Frontal cortex (tissue), 4 donors: ENCODE data around the gene TCF3. TPM values are rescaled to one million over a fixed set of nuclear protein-coding genes. Genes with fewer than 3 reads are reported as not detected.

Experiments used
- DNase-seq, 2 donors: peaks; one replicate each; pipeline ENCODE4 v3.0.0; 2012; ENCODE audit warnings: low spot score in 2 of 2
- FAIRE-seq: peaks from 2 replicates; lab custom pipeline; 2012; peaks lifted over from hg19 to GRCh38; lab: Jason Lieb, UNC
- small RNA-seq: library from RNA; depleted of rRNA; stranded (forward); fragments of <200 nt; gene quantifications from one replicate; pipeline ENCODE3, GENCODE V24; 2014
- total RNA-seq: library from RNA; depleted of rRNA; stranded (reverse); fragments of >200 nt; gene quantifications from one replicate; pipeline ENCODE4 v1.2.3, GENCODE V29; 2014
- donor health status: control.
- donor health status: control.
- donor health status: control.

The TCF3 gene
- total RNA-seq, 1 donor from 2014 or later, result 16.7 TPM

- FAIRE-seq (no peak), DNase-seq (no peak)
Observed at GRCh38 chr19:1571358-1571757, 81.1 kb downstream of the TCF3 start.

- no peak for FAIRE-seq
Observed at GRCh38 chr19:1570836-1571235, 81.6 kb downstream of the TCF3 start.

DNA sequence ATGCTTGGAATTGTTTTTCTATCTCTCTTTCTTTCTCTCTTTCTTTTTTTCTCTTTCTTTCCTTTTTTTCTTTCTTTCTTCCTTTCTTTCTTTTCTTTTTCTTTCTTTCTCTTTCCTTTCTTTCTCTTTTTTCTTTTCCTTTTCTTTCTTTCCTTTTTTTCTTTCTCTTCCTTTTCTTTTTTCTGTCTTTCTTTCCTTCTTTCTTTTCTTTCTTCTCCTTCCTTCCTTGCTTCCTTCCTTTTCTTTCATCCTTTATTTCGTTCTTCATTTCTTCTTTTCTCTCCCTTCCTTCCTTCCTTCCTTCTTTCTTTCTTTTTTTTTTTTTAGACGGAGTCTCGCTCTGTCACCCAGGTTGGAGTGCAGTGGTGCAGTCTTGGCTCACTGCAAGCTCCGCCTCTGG is 82.4 kb downstream of the TCF3 start:
- DNase-seq (no peak), FAIRE-seq (no peak)

More at GRCh38 chr19:1570836-1571235, 81.6 kb downstream of the TCF3 start:
- no peak for DNase-seq

GRCh38 chr19:1568320-1569019 is 83.9 kb downstream of the TCF3 start, which contains the start of gene MEX3D:
TSS of gene MEX3D (minus strand) at chr19:1568325. CDS start at chr19:1568058, 267 bp downstream.
- no peak for FAIRE-seq
- peak; percentile 100 for DNase-seq

DNA sequence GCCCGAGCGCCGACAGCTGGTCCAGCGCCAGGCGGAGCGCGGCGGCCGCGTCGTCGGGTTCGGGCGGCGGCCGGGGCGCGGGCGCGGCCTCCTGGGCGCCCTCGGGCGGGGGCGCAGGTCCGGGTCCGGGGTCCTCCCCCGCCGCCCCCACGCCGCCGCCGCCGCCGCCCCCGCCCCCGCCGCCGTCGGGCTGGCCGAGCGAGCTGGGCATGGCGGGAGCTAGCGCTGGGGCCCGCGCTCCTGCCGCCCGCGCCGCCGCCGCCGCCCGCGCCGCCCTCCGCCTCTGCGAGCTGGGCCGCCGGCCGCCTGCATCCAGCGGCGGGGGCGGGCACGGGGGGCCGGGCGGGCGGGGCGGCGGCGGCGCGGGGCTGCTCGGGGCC is 84.6 kb downstream of the TCF3 start:
- FAIRE-seq (no peak), DNase-seq (peak in 1 of 2 donors; percentile 65)

DNA sequence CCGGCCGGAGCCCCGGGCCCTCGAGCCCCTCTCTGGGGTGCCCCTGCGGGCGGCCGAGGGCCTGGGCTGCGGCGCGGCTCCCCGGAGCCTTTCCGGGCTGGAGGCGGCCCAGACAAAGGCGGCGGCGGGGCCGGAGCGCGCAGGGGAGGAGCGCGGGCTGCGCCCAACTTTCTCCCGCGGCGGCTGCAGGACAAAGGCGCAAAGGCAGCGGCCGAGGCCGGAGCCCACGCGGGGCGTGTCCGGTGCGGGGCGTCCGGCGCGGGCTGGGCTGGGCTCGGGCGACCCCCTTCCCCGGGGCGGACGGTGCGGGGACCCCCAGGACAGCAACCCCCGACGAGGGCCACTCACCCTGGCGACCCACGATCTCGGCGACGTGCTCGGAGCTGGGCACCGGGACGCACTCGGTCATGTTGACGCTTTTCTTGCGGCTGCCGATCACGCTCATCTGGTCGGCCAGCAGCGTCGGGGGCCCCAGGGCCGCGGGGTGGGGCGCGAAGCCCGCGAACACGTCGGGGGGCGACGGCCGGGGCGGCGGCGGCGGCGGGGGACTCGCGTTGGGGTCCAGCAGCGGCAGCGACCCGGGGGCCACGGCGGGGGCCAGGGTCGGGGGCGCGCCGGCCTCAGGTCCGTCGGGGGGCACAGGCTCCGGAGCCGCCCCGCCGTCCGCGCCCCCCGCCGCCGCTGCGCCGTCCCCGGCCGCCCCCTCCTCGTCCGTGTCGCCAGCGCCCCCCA is 85.1 kb downstream of the TCF3 start:
- DNase-seq (no peak), FAIRE-seq (no peak)

- DNase-seq (peak; percentile 92 to 93), FAIRE-seq (no peak)
Observed at GRCh38 chr19:1566392-1567115, 85.9 kb downstream of the TCF3 start.

DNA sequence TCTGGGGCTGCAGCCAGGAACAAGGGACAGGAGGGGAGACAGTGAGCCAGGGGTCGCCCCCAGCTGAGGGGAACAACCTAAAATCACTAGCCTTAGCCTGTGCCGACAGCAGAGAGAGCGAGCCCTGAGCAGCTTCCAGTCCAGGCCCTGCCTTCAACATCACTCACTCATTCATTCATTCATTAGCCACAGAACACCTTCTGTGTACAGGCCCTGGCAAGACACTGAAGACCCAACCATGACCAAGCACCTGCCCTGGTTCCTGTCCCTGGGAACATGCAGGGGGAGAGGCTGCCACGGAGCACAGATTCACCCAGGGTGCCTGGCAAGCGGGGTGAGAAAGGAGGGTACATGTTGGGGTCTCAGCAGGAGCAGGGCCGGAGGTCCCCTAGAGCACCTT is 89.2 kb downstream of the TCF3 start:
- no peak for DNase-seq
- FAIRE-seq, result no peak

DNA sequence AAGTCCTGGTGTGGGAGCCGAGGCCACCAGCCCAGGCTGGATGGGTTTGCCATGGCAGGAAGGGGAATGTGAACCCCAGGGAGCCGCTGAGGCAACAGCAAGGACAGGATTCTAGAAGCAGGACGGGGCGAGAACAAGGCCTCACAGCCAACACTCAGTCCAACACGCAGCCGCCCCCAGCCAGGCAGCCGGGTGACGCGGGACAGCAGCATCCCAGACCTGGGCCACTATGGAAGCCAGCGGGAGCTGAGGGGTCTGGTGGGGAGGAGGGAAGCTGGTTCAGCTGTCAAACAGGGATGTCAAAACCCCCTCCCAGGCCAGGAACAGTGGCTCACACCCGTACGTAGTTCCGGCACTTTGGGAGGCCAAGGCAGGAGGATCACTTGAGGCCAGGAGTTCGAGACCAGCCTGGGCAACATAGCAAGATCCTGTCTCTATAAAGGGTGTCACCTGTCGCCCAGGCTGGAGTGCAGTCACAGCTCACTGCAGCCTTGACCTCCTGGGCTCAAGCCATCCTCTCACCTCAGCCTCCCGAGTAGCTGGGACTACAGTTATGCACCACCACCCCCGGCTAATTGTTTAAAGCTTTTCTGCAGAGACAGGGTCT is 91.1 kb downstream of the TCF3 start:
- FAIRE-seq (no peak), DNase-seq (no peak)

- FAIRE-seq, result no peak
- DNase-seq, result no peak
Observed at GRCh38 chr19:1560286-1560882, 92.0 kb downstream of the TCF3 start.

Small RNAs within 50 kb of the gene (small RNA-seq; reads per million reads assigned to genes)
- gene AC005943.2 (not detected), gene RN7SL477P (not detected), gene RNU6-1223P (not detected)

Other genes starting within 250 kb of the TCF3 start
- gene DAZAP1, start 245.0 kb downstream of the TCF3 start, total RNA-seq, result 43.6 TPM
- 276 TPM for gene RPS15, start 214.2 kb downstream of the TCF3 start, total RNA-seq
- 116 TPM for gene APC2, start 202.5 kb downstream of the TCF3 start, total RNA-seq
- 17.9 TPM for gene C19orf25, start 173.4 kb downstream of the TCF3 start, total RNA-seq
- 3.7 TPM for gene PCSK4, start 162.3 kb downstream of the TCF3 start, total RNA-seq
- 2.4 TPM for gene REEP6, start 161.4 kb downstream of the TCF3 start, total RNA-seq
- under 0.01 TPM for gene ADAMTSL5, start 139.6 kb downstream of the TCF3 start, total RNA-seq
- gene PLK5, start 128.5 kb downstream of the TCF3 start, total RNA-seq, result not detected
- 55.0 TPM for gene MEX3D, start 84.3 kb downstream of the TCF3 start, total RNA-seq
- gene MBD3, start 59.8 kb downstream of the TCF3 start, total RNA-seq, result 50.1 TPM
- 65.6 TPM for gene UQCR11, start 47.2 kb downstream of the TCF3 start, total RNA-seq
- gene ONECUT3, start 100.9 kb upstream of the TCF3 start, total RNA-seq, result not detected
- not detected for gene ATP8B3, start 159.7 kb upstream of the TCF3 start, total RNA-seq
- gene REXO1, start 195.9 kb upstream of the TCF3 start, total RNA-seq, result 5.3 TPM
- 2.9 TPM for gene KLF16, start 211.0 kb upstream of the TCF3 start, total RNA-seq
- gene ABHD17A, start 232.9 kb upstream of the TCF3 start, total RNA-seq, result 42.0 TPM